A549 (cell line): Measurements from ENCODE around the gene ZBTB20. TPM values are rescaled to one million over a fixed set of nuclear protein-coding genes. Genes with fewer than 3 reads are reported as not detected.

ENCODE experiments used
- ATAC-seq, 2 experiments: fragments of 200-7000 bp in 1 of 2; fragments of >200 bp in 1 of 2; cut with Nextera tagmentation in 1 of 2; cut with Tn5 transposase in 1 of 2; 3 replicates each; pipeline versions ENCODE4 v1.8.0 to v1.9.1; 2018 to 2020; ENCODE audit warnings: mild to moderate bottlenecking in 1 of 2, moderate library complexity in 1 of 2
- CTCF ChIA-PET: fragments of 300-600 bp; sonication (Branson Sonifier 250); formaldehyde crosslinking; extraction: SDS; loops from one replicate; lab custom pipeline; 2021; ENCODE audit warnings: antibody characterized with exemption, inconsistent platforms; lab: Yijun Ruan, JAX
- POLR2A ChIA-PET: fragments of 350-600 bp; formaldehyde crosslinking; extraction: SDS; loops from one replicate; lab custom pipeline; 2021; ENCODE audit warnings: antibody characterized with exemption, inconsistent platforms; lab: Yijun Ruan, JAX
- DNase-seq, 2 experiments: peaks; one replicate each; pipeline versions ENCODE4 v3.0.0 to v3.0.0-alpha.2; 2011 to 2016; ENCODE audit warnings: low read depth in 1 of 2, low spot score in 1 of 2
- FAIRE-seq: peaks from 2 replicates; lab custom pipeline; 2011; peaks lifted over from hg19 to GRCh38; lab: Jason Lieb, UNC
- H3K27ac ChIP-seq, 2 experiments: fragments of >200 bp; sonication (Bioruptor Twin); formaldehyde crosslinking; 3 replicates each; pipeline ENCODE4 v1.5.1; 2016 to 2017
- H3K4me1 ChIP-seq: fragments of >200 bp; sonication (Bioruptor Twin); formaldehyde crosslinking; 3 replicates; pipeline ENCODE4 v1.6.1; 2016
- H3K4me2 ChIP-seq: fragments of >200 bp; sonication (Bioruptor Twin); formaldehyde crosslinking; 3 replicates; pipeline ENCODE4 v1.6.1; 2016
- H3K4me3 ChIP-seq: fragments of >200 bp; sonication (Bioruptor Twin); formaldehyde crosslinking; 3 replicates; pipeline ENCODE4 v1.5.1; 2016
- H3K9me3 ChIP-seq: fragments of >200 bp; sonication (Bioruptor Twin); formaldehyde crosslinking; 3 replicates; pipeline ENCODE4 v1.6.1; 2016
- BHLHE40 ChIP-seq: IDR thresholded peaks from 2 replicates; pipeline ENCODE4 v1.6.1; 2012; ENCODE audit warnings: low read depth, low read length, inconsistent platforms
- CHD2 ChIP-seq: fragments of 150-350 bp; IDR thresholded peaks from 2 replicates; pipeline ENCODE4 v1.6.1; 2014; ENCODE audit warnings: low read length; ENCODE audit not compliant: partially characterized antibody
- EHF ChIP-seq: fragments of 250-450 bp; sonication (Bioruptor Pico); IDR thresholded peaks from 2 replicates; pipeline ENCODE4 v1.5.0; 2020; ENCODE audit warnings: mild to moderate bottlenecking
- HDAC2 ChIP-seq: fragments of 200-600 bp; sonication (generic); IDR thresholded peaks from 2 replicates; pipeline ENCODE4 v1.6.1; 2016
- HEYL ChIP-seq: fragments of 250-450 bp; sonication (Bioruptor Pico); IDR thresholded peaks from 2 replicates; pipeline ENCODE4 v1.8.0; 2021; ENCODE audit warnings: mild to moderate bottlenecking, moderate library complexity
- HOXB5 ChIP-seq: fragments of 250-450 bp; sonication (Bioruptor Pico); IDR thresholded peaks from 2 replicates; pipeline ENCODE4 v1.5.0; 2020; ENCODE audit warnings: mild to moderate bottlenecking, moderate library complexity
- JUNB ChIP-seq: fragments of >200 bp; sonication (Bioruptor Twin); formaldehyde crosslinking; IDR thresholded peaks from 2 replicates; pipeline ENCODE4 v1.6.1; 2016
- KDM5A ChIP-seq: fragments of 200-600 bp; sonication (generic); IDR thresholded peaks from 2 replicates; pipeline ENCODE4 v1.6.1; 2016; ENCODE audit warnings: antibody characterized with exemption, mild to moderate bottlenecking
- MAZ ChIP-seq: fragments of 150-350 bp; IDR thresholded peaks from 2 replicates; pipeline ENCODE4 v1.6.1; 2014; ENCODE audit warnings: antibody characterized with exemption, low read depth, low read length, borderline replicate concordance
- NPAS2 ChIP-seq: fragments of 250-450 bp; sonication (Bioruptor Pico); IDR thresholded peaks from 2 replicates; pipeline ENCODE4 v1.8.0; 2022; ENCODE audit warnings: mild to moderate bottlenecking, moderate library complexity, borderline replicate concordance
- PHF8 ChIP-seq: fragments of 200-600 bp; sonication (generic); IDR thresholded peaks from 2 replicates; pipeline ENCODE4 v1.6.1; 2016; ENCODE audit warnings: low read depth, mild to moderate bottlenecking, antibody characterized with exemption, moderate library complexity, borderline replicate concordance
- RFX5 ChIP-seq: fragments of 450-650 bp; IDR thresholded peaks from 2 replicates; pipeline ENCODE4 v1.7.1; 2014; ENCODE audit warnings: antibody characterized with exemption, mild to moderate bottlenecking, moderate library complexity
- RNF2 ChIP-seq: fragments of 200-600 bp; sonication (generic); IDR thresholded peaks from 2 replicates; pipeline ENCODE4 v1.6.1; 2016; ENCODE audit warnings: low read depth, mild to moderate bottlenecking, antibody characterized with exemption, moderate library complexity, borderline replicate concordance
- TFCP2L1 ChIP-seq: fragments of 250-450 bp; sonication (Bioruptor Pico); IDR thresholded peaks from 2 replicates; pipeline ENCODE4 v1.5.0; 2021; ENCODE audit warnings: mild to moderate bottlenecking
- ZC3H11A ChIP-seq: fragments of 450-650 bp; IDR thresholded peaks from 2 replicates; pipeline ENCODE4 v1.6.1; 2014; ENCODE audit warnings: antibody characterized with exemption, mild to moderate bottlenecking
- ZSCAN20 ChIP-seq: fragments of 250-450 bp; sonication (Bioruptor Pico); IDR thresholded peaks from 2 replicates; pipeline ENCODE4 v1.8.0; 2022; ENCODE audit warnings: mild to moderate bottlenecking, moderate library complexity
- WGBS: methylation state at CpG from one replicate; pipeline ENCODE4 v1.1.6; 2017; ENCODE audit errors: missing lambda C conversion rate; 5-methylcytosine and 5-hydroxymethylcytosine counted together
- polyA plus RNA-seq, 4 experiments: library from polyadenylated mRNA; depleted of rRNA in 3 of 4; stranded (reverse); fragments of >200 nt; fragmentation: RNase III in 1 of 4; extraction: RNeasy Plus Mini Kit Qiagen cat#74134 plus additional on column Dnase treatment in 1 of 4; gene quantifications; 2 replicates in 3 of 4; 3 replicates in 1 of 4; pipeline ENCODE4 v1.2.3, GENCODE V29; 2011 to 2017
- TF ChIP-seq, protein P1 (sequence below): IDR thresholded peaks from 2 replicates; pipeline ENCODE4 v1.6.1; 2012; ENCODE audit warnings: low read depth, borderline replicate concordance
- TF ChIP-seq, protein P2 (sequence below): fragments of 200-600 bp; sonication (generic); IDR thresholded peaks from 2 replicates; pipeline ENCODE4 v1.6.1; 2016; ENCODE audit warnings: antibody characterized with exemption, mild to moderate bottlenecking, moderate library complexity
- TF ChIP-seq, protein P3 (sequence below): fragments of >200 bp; sonication (Bioruptor Twin); formaldehyde crosslinking; IDR thresholded peaks from 2 replicates; pipeline ENCODE4 v1.6.1; 2016
- TF ChIP-seq, protein P4 (sequence below): fragments of 250-450 bp; sonication (Bioruptor Pico); IDR thresholded peaks from 2 replicates; pipeline ENCODE4 v1.5.0; 2020; ENCODE audit warnings: low read depth, mild to moderate bottlenecking, moderate library complexity

Gene ZBTB20
- polyA plus RNA-seq, 2 of the 4 experiments (the other 2 are of a cell fraction), result 0.85 to 5.0 TPM

DNA sequence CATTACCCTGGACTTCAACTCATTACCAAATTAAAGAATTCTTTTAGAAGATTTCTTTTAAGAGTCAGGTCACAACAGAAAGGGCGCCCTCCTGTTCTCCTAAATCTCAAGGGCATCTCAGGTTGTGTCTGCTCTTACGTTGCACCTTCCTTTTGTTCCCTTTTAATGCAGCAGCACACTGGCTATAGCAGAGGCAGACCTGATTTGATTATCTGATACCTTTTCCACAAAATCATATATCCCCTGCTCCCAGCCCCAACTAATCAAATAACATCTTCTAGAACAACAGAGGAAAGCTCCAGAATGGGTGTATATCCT lies 813.2 kb downstream of the ZBTB20 start:
- H3K9me3 ChIP-seq, result no peaks in the 10 kb centered on the region
- WGBS, result 95% methylated on average over 2 of the region's 2 CpGs
- no peak for DNase-seq
- ChIA-PET POLR2A (no interaction called here), CTCF (no interaction called here)
- no peak overlapping the region for H3K27ac ChIP-seq
- FAIRE-seq, result no peak
- H3K4me2 ChIP-seq, result no peak overlapping the region
- TF ChIP-seq, protein P1, sequence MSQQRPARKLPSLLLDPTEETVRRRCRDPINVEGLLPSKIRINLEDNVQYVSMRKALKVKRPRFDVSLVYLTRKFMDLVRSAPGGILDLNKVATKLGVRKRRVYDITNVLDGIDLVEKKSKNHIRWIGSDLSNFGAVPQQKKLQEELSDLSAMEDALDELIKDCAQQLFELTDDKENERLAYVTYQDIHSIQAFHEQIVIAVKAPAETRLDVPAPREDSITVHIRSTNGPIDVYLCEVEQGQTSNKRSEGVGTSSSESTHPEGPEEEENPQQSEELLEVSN, result no peak
- ATAC-seq, result no peak
- H3K4me3 ChIP-seq, result no peak overlapping the region
- no peaks in the 10 kb centered on the region for H3K4me1 ChIP-seq

DNA sequence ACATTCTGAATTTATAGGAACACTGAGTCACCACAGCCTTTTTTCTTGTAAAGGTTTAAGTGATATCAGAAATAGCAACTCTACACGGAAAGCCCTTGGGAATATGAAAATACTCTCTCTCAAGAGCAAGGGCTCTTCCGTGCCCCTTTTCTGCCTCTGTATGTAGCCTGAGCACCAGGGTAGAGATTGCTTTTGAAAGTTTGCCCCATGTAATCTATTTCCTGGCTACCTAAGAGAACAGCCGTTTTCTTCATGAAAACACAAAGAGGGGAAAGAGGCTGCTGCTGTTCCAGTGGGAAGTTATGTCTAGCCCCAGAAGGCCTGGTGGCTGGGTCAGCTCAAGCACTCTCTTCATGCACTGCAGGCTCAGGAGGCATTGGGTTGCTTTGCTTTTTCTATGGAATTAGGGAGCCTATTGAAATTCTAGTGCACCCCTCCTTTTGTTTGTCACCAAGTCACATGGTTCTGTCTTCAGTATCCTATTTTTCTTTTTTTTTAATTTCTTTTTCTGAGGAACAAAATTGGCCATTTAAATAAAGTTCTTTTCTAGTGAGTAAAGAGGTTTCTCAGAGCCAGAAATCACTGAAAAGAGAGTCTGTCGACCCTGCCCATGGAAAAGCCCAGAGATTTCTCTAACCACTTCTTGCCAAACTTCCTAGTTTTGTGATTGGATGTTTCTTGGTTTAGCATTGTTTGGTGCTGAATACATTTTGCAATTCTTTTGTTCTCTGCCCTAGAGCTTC lies 813.7 kb downstream of the ZBTB20 start:
- CTCF ChIA-PET, result no interaction called here
- TF ChIP-seq KDM5A, result no peak
- TF ChIP-seq, protein P2, sequence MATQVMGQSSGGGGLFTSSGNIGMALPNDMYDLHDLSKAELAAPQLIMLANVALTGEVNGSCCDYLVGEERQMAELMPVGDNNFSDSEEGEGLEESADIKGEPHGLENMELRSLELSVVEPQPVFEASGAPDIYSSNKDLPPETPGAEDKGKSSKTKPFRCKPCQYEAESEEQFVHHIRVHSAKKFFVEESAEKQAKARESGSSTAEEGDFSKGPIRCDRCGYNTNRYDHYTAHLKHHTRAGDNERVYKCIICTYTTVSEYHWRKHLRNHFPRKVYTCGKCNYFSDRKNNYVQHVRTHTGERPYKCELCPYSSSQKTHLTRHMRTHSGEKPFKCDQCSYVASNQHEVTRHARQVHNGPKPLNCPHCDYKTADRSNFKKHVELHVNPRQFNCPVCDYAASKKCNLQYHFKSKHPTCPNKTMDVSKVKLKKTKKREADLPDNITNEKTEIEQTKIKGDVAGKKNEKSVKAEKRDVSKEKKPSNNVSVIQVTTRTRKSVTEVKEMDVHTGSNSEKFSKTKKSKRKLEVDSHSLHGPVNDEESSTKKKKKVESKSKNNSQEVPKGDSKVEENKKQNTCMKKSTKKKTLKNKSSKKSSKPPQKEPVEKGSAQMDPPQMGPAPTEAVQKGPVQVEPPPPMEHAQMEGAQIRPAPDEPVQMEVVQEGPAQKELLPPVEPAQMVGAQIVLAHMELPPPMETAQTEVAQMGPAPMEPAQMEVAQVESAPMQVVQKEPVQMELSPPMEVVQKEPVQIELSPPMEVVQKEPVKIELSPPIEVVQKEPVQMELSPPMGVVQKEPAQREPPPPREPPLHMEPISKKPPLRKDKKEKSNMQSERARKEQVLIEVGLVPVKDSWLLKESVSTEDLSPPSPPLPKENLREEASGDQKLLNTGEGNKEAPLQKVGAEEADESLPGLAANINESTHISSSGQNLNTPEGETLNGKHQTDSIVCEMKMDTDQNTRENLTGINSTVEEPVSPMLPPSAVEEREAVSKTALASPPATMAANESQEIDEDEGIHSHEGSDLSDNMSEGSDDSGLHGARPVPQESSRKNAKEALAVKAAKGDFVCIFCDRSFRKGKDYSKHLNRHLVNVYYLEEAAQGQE, result no peak
- no peak for TF ChIP-seq HEYL (CRISPR knock-in tag)
- no peak for TF ChIP-seq BHLHE40
- TF ChIP-seq EHF (CRISPR knock-in tag), result no peak
- TF ChIP-seq HDAC2, result no peak
- no peak for TF ChIP-seq NPAS2 (CRISPR knock-in tag)
- no peak for TF ChIP-seq CHD2
- no peak for TF ChIP-seq PHF8
- TF ChIP-seq JUNB, result no peak
- TF ChIP-seq, all 56 proteins: peak for 0
- no peak for DNase-seq
- Histone ChIP-seq H3K9me3 (no peaks in the 10 kb centered on the region), H3K27ac (no peak overlapping the region), H3K4me1 (no peaks in the 10 kb centered on the region), H3K4me2 (no peak overlapping the region), H3K4me3 (no peak overlapping the region)
- POLR2A ChIA-PET, result no interaction called here
- no peak for FAIRE-seq
- ATAC-seq, result no peak
- 93% methylated on average over 4 of the region's 4 CpGs for WGBS

DNA sequence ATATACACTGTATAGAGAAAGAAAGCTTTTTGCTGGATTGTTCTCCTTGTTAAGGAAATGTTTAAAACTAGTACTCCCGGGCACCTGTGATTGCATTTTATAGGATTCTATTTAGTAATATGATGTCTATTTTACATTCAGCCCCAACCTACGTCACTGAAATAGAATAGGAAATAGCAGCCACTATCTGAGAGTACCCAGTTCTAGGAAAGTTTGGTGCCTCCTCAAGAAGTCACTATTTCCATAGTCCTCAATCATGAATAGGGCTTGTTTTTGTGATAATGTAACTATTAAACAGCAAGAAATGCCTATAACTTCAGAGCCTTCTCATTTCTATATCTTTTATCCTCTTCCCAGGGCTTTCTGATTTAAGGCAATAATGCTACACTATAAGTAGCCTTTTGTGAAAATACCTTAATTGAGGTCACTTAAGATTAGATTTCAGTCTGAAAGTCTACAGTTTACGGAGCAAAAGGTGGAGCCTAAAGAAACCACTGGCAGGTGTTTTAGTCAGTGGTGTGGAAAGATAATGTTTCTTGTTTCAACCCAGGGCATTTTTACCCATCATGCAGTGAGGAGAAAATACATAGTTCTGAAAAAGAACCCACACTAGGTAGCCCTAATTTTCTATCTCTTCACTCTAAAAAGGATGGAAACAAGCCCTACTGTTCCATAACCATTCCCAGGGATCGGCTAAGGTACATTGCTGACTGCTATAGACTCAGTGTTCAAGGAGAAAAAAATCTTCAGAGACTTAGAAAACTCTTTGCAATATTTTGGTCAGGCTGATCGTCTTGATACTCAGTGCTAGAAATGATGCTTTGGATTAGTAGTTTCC lies 814.5 kb downstream of the ZBTB20 start:
- FAIRE-seq (no peak), DNase-seq (no peak), ATAC-seq (no peak)
- H3K4me3 ChIP-seq, result no peak overlapping the region
- TF ChIP-seq, protein P3, sequence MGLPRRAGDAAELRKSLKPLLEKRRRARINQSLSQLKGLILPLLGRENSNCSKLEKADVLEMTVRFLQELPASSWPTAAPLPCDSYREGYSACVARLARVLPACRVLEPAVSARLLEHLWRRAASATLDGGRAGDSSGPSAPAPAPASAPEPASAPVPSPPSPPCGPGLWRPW, result no peak
- TF ChIP-seq ZC3H11A (no peak), ZSCAN20 (CRISPR knock-in tag) (no peak), MAZ (no peak), NPAS2 (CRISPR knock-in tag) (no peak), BHLHE40 (no peak), KDM5A (no peak), RFX5 (no peak), CHD2 (no peak), TFCP2L1 (CRISPR knock-in tag) (no peak), RNF2 (no peak), HOXB5 (CRISPR knock-in tag) (no peak), PHF8 (no peak)
- TF ChIP-seq, protein P4, sequence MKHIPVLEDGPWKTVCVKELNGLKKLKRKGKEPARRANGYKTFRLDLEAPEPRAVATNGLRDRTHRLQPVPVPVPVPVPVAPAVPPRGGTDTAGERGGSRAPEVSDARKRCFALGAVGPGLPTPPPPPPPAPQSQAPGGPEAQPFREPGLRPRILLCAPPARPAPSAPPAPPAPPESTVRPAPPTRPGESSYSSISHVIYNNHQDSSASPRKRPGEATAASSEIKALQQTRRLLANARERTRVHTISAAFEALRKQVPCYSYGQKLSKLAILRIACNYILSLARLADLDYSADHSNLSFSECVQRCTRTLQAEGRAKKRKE (CRISPR knock-in tag), result no peak
- ChIA-PET CTCF (interaction anchor here (1.1 kb wide), 1 partner anchor 17 kb away, joined by 3 read pairs; no protein-coding TSS in a partner anchor), POLR2A (no interaction called here)
- H3K27ac ChIP-seq, result no peak overlapping the region
- H3K4me1 ChIP-seq, result no peaks in the 10 kb centered on the region
- no peaks in the 10 kb centered on the region for H3K9me3 ChIP-seq
- WGBS, result 95% methylated on average over 5 of the region's 5 CpGs
- H3K4me2 ChIP-seq, result no peak overlapping the region
